ENCODE data around the gene DOK4.

The DOK4 gene

DNA sequence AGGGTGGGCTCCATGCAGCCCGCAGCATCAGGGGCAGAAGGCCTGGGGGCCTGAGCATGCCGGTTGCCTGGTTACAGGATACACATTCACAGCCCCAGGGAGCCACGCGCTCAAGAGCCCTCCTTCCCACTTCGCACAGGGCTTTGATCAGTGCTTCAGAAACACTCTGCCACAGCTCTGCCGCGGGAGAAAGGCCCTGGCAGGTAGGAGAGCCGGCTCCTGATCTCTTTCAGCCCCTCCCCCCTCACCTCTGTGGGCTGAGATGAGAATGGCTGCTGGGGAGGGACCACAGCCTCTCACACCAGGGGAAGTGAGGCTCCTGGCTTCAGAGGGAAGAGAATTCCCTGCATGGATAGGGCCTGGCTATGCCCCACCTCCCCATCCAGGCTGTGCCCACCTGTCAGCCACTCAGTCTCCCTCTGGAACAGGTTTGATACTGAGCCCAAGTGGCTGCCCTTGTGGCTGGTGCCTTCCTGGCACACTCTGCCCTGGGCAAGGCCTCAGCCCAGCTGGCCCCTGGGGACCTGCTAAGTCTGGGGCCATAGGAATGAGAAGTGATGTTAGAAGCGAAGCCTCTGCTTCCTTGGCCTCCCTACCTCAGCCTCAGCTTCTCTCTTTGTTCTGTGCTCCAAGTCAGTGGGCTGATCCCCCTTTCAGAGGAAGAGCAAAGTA lies 8.6 kb downstream of the DOK4 start:
- no peak for DNase-seq (ENCODE audit: low spot score)

DNA sequence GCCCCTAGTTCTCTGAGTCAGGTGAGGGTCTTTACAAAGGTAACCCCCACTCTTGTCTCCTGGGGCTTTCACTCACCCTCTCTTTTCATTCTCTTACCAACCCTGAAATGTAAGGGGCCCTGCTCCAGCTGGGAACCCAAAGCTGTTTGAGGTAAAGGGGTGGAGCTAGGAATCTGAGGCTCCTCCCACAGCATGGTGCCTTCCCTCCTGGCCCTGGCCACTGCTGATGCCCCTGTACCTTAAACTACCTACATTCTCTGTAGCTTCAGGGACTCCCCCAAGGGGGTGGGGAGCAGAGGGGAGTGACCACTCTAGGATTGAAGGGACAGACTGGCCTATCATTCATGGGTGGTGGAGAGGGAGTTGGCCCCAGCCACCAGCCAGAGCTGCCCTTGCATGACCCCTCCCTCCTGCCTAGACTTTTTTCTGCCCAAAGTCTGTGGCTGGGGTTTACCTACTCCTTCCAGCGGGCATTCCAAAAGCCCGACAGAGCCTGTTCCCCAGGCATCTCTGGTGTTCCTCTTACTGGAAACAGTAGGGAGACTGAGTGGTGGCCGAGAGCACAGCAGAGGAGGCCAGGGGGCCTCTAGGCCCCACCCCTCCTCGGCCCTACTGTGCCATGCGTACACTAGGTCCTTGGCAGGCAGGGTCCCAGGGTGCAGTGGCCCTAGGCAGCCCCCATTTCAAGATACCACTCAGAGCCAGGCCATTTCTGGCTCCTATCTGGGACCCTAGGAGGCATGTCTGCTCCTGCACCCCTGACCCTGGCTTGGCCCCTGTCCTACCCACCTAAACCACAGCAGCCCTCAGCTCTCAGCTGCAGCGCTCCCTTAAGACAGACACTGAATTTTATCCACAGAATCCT lies 9.5 kb downstream of the DOK4 start:
- no peak for DNase-seq (ENCODE audit: low spot score)

DNA sequence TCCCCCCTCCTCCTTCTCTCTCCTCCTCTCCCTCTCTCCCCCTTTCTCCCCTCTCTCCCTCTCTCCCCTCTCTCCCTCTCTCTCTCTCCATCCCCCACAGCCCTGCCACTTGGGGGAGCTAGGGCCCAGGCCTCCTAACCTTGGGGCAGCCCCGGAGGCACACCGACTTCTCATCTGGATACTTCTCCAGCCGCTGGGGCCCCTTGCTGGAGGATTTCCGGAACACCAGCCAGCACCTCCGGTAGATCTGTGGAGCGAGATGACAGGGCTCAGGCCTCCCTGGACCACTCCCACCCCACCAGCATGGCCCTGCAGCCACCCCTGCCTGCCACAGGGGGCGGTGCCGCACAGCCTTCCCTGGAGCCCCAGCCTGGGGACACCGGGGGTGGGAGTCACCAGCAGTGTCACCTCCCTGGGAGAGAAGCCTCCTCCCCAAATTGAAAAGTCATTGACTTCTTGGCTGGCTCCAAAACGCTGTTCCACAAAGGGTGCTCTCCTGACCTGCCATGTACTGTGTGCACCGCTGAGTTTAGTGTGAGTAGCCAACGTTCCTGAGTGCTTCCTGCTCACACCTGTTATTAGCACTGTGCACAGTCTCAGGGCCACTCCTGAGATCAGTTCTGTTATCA lies 10.5 kb downstream of the DOK4 start:
- DNase-seq (ENCODE audit: low spot score) = peak; percentile 76

DNA sequence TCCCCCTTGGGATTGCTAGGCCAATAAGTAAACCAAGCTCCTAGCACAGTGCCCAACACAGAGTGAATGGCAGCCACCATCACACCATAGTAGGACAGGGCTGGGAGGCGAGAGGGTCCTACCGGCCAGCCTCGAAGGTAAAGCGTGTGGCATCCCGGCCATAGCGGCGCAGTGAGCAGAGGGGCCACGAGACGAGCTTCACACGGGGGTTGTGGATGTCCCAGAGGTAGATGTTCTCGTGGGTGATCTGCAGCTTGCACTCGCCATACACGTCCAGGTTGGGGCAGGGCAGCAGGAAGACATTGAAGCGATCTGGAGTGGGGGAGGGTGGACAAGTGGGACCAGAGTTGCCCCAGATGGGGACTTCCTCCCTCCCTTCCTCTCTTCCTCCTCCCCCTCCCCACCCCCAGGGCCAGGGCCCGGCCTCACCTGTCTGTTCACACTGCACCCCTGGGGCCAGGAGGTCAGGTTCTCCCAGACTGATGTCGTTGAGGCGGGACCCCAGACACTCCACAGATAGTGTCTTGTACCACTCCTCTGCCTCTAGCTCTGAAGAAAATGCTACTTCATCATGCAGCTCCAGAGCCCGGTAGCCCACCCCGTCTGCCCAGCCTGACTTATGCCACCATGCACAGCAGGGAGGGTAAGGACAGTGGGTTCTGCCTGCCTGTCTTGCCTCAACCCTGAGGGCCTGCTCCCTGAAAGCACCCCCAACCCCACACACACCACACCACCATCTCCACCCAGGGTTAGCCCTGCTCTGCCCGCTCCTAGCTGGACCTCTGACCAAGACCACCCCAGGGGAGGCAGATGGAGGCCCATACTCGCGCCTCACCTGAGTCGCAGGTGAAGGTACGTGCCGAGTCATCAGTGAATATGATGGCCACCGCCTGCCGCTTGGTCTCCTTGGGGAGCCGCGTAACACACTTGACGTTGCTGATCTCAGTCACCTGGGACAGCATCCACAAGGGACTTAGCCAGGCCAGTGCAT lies 11.3 kb downstream of the DOK4 start:
- DNase-seq (ENCODE audit: low spot score) = no peak

DNA sequence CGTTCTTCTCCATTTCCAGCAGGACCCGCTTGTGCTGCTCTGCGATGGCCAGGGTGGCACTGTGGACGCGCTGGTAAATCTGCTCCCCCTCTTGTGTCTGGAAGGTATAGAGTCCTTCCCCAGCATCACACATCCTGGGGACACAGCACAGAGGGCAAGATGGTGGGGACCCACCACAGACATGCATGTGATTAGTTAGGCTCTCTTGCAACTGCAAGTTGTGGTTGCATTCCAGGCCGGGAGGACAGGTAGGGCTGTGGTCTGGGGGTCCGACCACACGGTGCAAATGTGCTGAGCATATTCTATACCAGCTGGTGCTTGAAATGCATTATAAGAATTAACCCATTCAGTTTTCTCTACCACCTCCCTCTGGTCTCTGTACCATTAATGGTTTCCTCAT lies 12.4 kb downstream of the DOK4 start:
- no peak for DNase-seq (ENCODE audit: low spot score)

DNA sequence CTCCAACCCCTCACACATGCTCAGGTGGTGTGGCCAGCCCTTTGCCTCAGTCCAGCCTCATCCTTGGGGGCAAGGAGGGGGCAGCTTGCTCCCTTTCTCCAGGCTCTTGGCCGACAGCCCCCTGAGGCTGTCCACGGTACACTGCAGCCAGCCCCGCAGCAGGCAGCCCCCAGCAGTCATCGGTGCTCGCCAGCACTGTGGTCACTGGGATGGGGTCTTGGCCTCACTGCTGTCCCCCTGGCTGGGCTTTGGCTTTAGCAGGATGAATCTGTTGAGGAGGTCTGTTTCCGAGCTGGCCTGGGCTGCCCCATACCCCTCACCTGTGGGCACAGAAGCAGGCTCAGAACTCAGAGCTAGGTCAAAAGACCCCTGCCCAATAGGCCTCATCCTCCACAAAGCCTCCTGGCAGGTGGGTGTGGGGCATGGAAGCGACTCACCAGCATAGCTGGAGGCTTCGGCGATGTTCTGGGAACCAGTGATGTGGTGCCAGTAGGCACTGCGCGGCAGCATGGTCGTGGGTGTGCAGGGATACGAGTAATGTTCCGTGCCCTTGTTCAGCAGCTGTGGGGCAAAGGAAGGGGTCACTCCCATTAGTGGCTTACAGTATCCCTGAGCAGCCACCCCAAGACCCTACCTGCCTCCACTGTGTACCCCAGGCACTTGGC lies 13.0 kb downstream of the DOK4 start:
- DNase-seq (ENCODE audit: low spot score) = no peak

DNA sequence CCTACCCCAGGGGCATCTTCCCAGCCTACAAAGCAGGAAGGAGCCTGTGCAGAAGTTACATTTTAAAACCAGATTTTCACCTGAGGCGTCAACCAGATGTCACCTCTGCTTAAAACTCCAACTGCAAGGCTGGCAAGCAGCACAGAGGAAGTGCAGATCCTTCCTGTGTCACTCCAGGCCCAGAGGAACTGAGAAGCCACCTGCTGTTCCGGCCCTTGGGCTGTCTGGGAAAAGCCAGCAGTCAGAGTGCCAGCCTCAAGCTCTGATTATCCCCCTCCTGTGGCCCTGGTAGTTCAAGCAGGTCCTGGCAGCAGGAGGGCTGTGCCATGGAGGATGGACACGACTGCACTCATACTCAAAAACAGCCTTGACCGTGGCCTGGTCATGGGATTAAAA lies 13.6 kb downstream of the DOK4 start:
- DNase-seq (ENCODE audit: low spot score) = no peak

DNA sequence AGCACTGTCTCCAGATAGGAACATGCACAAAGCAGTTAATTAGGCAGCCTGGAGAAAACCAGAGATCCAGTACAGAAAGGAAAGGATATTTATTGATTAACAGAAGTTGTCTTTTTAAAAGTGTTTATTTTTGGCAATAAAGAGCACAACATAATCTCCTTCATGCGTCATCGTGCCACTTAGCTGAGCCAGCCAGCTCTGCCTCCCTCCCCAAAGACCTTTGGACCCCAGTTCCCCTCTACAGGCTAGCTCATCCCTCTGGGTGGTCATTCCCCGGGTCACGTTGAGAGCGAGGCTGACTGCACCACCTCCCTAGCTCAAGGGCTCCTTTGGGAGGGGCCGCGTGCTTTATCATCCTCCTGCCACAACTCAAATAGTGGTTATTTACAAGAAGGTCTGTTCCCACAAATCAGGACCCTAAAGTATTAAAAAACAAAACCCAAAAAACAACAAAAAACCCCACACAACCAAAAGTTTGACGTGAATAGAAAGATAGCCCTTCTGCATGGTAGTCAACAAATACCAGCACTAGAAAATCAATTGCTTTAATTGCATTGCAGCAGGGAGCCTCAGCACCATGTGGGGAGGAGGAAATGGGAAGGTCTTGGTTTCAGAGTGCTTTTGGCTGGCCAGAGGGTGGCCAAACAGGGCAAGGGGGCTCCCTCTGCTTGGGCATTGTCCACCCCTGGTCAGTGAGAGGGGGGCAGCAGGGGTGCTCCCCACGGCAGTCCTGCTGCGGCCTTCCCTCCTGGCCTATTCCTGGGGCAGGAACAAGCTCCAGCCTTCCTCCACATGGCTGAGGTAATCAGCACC lies 14.2 kb downstream of the DOK4 start:
- no peak for DNase-seq (ENCODE audit: low spot score)

DNA sequence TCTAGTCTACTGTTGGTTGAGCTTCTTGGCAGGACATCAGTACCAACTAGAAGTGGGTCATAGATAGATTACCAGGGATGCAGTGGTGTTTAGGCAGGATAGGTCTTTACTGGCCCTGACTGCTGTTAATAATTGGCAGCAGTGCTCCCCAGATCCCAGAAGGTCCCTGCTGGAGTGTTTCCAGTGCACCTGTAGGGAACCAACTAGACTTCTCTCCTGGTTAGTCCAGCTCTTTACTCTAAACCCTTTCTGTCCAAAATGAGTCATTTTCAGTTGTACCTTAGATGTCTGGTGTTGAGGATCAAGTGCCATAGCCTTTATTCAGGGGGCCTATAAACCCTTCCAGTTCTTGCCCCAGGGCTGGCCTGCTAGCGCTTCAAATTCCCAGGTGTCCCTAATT lies 15.1 kb downstream of the DOK4 start:
- no peak for DNase-seq (ENCODE audit: low spot score)

DNA sequence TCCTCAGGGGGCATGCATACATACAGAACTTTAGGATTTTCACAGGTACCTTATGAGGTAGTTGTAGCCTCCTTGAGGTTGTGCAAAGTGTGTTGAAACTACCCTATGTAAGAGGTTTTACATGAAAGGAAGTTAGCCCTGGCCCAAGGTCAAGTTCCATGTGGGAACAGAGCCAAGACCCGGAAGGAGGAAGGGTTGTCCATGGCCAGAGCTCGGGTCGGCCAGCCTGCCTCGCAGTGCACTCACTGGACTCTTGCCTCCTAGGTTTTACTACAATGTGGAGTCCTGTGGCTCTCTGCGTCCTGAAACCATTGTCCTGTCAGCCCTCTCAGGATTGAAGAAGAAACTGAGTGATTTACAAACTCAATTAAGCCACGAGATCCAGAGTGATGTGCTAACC lies 15.6 kb downstream of the DOK4 start:
- no peak for DNase-seq (ENCODE audit: low spot score)

DNA sequence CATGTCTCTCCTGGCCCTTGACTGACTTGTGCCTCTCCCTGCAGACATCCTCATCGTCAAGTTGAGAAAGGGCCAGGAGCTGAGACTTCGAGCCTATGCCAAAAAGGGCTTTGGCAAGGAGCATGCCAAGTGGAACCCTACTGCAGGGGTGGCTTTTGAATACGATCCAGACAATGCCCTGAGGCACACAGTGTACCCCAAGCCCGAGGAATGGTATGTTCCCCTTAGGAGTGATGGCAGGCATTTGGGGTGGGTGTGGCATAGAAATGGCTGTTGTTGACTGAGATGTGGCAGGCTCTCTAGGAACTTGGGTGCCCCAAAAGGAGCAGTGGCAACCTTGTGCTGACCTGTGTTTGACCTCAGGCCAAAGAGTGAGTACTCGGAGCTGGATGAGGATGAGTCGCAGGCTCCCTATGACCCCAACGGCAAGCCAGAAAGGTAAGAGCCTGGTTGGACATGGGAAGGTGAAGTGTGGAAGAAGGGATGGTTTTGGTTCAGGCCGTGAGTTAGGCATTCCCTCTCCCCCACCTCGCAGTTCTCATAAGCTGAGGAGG lies 16.3 kb downstream of the DOK4 start:
- DNase-seq (ENCODE audit: low spot score) = no peak

DNA sequence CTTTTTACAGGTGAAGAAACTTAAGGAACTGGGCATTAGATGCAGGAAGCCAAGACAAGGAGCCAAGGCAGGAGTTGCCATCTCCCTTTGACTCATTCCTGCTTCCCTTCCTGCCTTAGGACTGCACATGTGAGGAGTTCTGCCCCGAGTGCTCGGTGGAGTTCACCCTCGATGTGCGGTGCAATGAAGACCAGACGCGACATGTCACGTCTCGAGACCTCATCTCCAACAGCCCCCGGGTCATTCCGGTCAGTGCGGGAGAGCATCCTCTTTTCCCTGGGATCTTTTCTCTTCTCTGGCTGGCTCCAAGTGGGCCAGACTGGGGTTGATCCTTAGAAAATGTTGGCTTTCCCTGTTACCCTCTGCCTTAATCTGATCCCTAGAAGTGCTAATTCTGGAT lies 17.2 kb downstream of the DOK4 start:
- DNase-seq (ENCODE audit: low spot score) = no peak

DNA sequence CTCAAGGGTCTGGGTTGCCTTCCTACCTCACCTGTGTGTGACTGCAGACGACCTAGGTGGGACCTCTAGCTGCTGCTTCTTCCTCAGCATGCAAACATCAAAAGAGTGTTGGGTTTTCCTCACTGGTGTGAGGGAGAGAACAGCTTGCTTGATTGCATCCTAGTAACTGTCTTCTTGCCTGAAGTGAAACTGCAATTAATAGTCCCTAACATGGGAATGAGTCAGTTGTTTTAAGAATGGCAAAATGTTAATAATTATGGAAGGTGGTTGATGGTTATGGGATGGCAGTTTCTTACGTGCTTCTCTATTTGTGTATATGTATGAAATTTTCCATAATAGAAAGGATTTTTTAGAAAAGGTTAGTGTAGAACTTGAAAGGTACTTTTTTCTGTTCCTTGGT lies 17.9 kb downstream of the DOK4 start:
- DNase-seq (ENCODE audit: low spot score) = no peak

DNA sequence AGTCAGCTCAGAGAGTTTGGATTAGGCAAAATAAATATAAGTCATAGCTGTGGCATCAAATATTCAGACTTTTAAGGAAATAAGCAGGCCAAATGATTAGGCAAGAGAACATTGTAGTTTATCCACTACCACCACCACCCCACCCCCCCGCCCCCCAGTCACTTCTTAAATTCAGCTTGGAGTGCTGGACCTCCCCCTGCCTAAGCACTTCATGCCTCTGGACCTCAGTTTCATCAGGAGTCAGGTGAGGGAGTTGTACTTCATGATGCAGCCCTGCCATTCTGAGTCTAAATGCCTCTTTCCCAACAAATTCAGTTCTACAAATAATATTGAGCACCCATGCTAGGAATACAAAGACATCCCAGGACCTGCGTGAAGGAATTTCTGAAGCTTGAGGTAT lies 21.8 kb downstream of the DOK4 start:
- no peak for DNase-seq (ENCODE audit: low spot score)

DNA sequence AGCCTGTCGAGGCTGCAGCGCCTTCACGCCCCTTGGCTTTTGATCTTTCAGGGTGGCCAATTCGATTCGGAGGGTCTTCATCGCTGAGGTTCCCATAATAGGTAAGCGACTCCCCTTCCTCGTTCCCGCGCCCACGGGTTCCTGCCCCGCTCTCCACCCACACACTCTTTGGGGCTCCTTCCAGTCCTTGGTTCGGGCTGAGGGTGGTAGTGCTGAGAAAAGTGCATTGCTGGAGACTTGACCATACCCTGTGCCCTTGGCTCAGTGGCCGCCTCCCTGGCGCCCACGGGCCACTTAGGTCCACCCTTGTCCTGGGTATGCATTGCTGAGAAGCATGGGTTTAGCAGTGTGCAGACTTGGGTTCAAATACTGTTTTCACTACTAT lies 23.3 kb downstream of the DOK4 start:
- DNase-seq (ENCODE audit: low spot score) = no peak

DNA sequence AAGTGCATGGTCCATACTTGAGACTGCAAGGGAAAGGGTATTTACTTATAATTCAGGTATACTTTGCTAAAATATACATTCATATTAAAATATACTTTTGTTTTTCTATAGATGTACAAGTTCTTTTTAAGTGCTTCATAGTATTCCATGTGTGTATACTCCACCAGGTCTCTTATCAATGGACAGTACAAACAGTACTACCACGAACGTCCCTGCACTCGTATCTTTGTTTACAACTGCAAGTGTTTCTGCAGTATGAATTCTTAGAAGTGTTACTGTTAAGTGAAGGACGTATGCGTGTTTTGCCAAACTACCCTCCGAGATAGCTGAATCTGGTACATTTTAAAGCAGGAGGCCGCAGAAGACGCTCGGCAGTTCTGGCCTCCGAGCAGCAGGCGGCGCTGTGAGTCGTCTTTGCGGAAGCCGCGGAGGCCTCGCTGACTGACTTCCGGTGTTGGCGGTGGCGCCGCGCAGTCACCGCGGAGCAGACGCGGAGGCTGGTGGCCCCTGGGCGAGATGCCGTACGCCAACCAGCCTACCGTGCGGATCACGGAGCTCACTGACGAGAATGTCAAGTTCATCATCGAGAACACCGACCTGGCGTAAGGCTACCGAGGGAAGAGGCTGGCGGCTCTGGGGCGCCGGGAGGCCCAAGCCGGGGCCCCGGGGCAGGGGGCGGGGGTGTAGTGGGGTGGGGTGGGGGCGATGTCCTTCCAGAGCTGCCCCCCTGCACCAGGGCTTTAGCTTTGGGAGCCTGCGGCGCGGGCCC lies 23.9 kb downstream of the DOK4 start, which contains the start of gene POLR2C:
Gene POLR2C, plus strand, starts transcription at position 471 of the 769 bp plus-strand sequence. Its CDS starts 46 bp downstream, at position 517.
- DNase-seq (ENCODE audit: low spot score) = peak; percentile 81

DNA sequence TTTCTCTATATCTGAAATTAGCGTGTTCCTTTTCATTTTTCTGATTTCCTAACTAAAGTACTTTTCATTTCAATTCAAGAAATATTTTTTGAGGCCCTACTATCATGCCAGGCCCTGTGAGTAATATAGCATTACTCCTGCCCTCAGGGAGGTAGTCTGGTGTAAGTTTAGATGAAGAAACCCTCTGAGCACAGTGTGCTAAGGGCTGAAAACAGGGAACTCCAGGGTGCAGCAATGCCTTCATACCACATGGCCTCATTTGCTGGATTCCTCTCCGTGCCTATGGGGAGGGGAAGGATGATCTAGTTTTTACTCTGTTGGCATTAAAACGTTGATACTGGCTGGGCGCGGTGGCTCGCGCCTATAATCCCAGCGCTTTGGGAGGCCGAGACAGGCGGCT lies 34.3 kb downstream of the DOK4 start:
- DNase-seq (ENCODE audit: low spot score) = no peak

DNA sequence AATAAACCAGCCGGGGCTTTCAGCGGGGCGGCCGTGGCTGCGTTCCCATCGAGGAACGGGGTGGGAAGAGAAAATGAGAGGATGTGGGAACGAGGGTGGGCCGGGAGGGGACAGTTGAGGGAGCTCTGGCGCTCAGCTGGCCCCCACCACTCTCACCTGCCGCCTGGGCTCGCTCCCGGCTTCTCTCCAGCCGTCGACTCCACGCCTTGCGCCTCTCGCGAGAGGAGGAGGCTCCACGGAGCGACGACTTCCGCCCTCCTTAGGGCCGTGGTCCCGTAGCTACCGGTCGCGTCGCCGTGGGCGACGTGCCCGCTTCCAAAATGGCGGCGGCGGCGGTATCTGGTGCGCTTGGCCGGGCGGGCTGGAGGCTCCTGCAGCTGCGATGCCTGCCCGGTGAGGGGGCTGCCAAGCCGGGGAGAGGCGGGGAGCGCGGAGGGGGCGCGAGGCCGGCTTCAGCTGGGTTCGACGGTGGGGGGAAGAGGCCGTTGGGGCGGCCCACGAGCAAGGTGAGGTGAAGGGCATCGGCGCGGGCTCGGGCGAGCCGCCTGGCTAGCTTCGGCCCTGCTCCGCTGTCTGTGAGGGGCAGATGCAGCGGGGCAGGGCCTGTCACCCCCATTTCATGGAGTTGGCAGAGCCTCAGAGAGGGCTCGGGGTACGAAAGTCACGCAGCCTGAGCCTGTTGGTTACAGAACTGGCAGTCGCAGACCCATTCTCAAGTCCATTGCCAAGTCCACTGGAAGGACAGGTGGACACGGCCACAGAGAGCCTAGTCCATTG lies 38.9 kb downstream of the DOK4 start, which contains the start of the genes CIAPIN1 and COQ9:
Gene CIAPIN1, minus strand, starts transcription at position 200 of the 777 bp plus-strand sequence. CDS start 6,457 bp downstream, outside the sequence.
Gene COQ9, plus strand, starts transcription at position 294 of the 777 bp plus-strand sequence. Its CDS starts 27 bp downstream, at position 321.
- DNase-seq (ENCODE audit: low spot score) = peak; percentile 93

All from cerebellar cortex (tissue), 1 donor.